HCT116 (cell line): ENCODE results near the gene ATP8A1. TPM values are rescaled to one million over a fixed set of nuclear protein-coding genes. Genes with fewer than 3 reads are reported as not detected.

Experiments
- ATAC-seq: fragments of 200-7000 bp; cut with Tn5 transposase; 2 replicates; pipeline ENCODE4 v1.9.1; 2020; ENCODE audit warnings: mild to moderate bottlenecking, moderate library complexity
- BruUV-seq: library from RNA; stranded (reverse); fragments of 400-500 nt; replicated peaks from 2 replicates; lab custom pipeline; 2021; lab: Mats Ljungman, UMichigan
- CTCF ChIA-PET: fragments of 300-600 bp; sonication (Branson Sonifier 250); formaldehyde crosslinking; loops from one replicate; lab custom pipeline; 2021; ENCODE audit warnings: antibody characterized with exemption; lab: Charles Lee
- POLR2A ChIA-PET: fragments of 300-600, 350-600 bp; sonication (Branson Sonifier 250); formaldehyde crosslinking; loops from one replicate; lab custom pipeline; 2021; ENCODE audit warnings: antibody characterized with exemption; lab: Charles Lee
- RAD21 ChIA-PET, 2 experiments: fragments of 300-600 bp; sonication (Branson Sonifier 250); formaldehyde crosslinking; loops; one replicate each; lab custom pipeline; 2023; ENCODE audit warnings: low total read pairs in 2 of 2; ENCODE audit not compliant: uncharacterized antibody in 2 of 2, unreplicated experiment in 2 of 2, low non-redundant PET in 1 of 2; lab: Charles Lee
- DNase-seq: peaks from one replicate; pipeline ENCODE4 v3.0.0-alpha.2; 2010; ENCODE audit warnings: low read depth, low spot score
- H2AFZ ChIP-seq: fragments of 200-600 bp; shearing (Covaris generic), sonication (generic); 2 replicates; pipeline ENCODE4 v1.6.1; 2017; ENCODE audit warnings: low read depth, mixed run types, mixed read lengths, antibody characterized with exemption, low read length; ENCODE audit not compliant: poor library complexity, severe bottlenecking
- H3K27ac ChIP-seq: 2 replicates; pipeline ENCODE4 v1.5.1; 2012; ENCODE audit warnings: low read depth, low read length
- H3K27me3 ChIP-seq: fragments of 200-600 bp; sonication (generic); 2 replicates; pipeline ENCODE4 v1.6.1; 2016; ENCODE audit warnings: mixed run types, low read length, mixed read lengths; ENCODE audit not compliant: insufficient read depth
- H3K36me3 ChIP-seq, 2 experiments: fragments of 200-500 bp in 1 of 2; fragments of 200-600 bp in 1 of 2; sonication (Bioruptor generic) in 1 of 2; sonication (generic) in 1 of 2; 2 replicates each; pipeline versions ENCODE4 v1.5.1 to v1.6.1; 2014 to 2016; ENCODE audit warnings: low read length in 2 of 2, inconsistent platforms in 1 of 2, mixed read lengths in 1 of 2, mixed run types in 1 of 2; ENCODE audit not compliant: insufficient read depth in 2 of 2, control insufficient read depth in 1 of 2
- H3K4me1 ChIP-seq, 2 experiments: fragments of 200-600 bp in 1 of 2; sonication (generic) in 1 of 2; 2 replicates each; pipeline versions ENCODE4 v1.5.1 to v1.6.1; 2012 to 2017; ENCODE audit warnings: low read length in 2 of 2, inconsistent platforms in 1 of 2, mild to moderate bottlenecking in 1 of 2, mixed read lengths in 1 of 2, mixed run types in 1 of 2, moderate library complexity in 1 of 2; ENCODE audit not compliant: insufficient read depth in 2 of 2, control insufficient read depth in 1 of 2
- H3K4me2 ChIP-seq: fragments of 200-600 bp; sonication (generic); 2 replicates; pipeline ENCODE4 v1.6.1; 2017; ENCODE audit warnings: mixed run types, low read length, mixed read lengths
- H3K4me3 ChIP-seq, 2 experiments: fragments of 200-600 bp in 1 of 2; sonication (generic) in 1 of 2; replicated peaks in 1 of 2; 2 replicates each; pipeline ENCODE4 v1.5.1; 2011 to 2016; ENCODE audit warnings: low read length in 2 of 2, control low read depth in 1 of 2, low read depth in 1 of 2, mild to moderate bottlenecking in 1 of 2, mixed read lengths in 1 of 2, mixed run types in 1 of 2
- H3K79me2 ChIP-seq: fragments of 200-600 bp; sonication (generic); 2 replicates; pipeline ENCODE4 v1.6.1; 2017; ENCODE audit warnings: mild to moderate bottlenecking, mixed run types, low read length, moderate library complexity, mixed read lengths; ENCODE audit not compliant: insufficient read depth
- H3K9ac ChIP-seq: fragments of 200-600 bp; sonication (generic); 2 replicates; pipeline ENCODE4 v1.6.1; 2016; ENCODE audit warnings: low read length, mixed read lengths
- H3K9me2 ChIP-seq: fragments of 200-600 bp; sonication (generic), shearing (Covaris generic); 2 replicates; pipeline ENCODE4 v1.6.1; 2017; ENCODE audit warnings: mixed run types, mild to moderate bottlenecking, moderate library complexity; ENCODE audit not compliant: insufficient read depth
- H3K9me3 ChIP-seq, 2 experiments: fragments of 200-500 bp in 1 of 2; fragments of 200-600 bp in 1 of 2; sonication (Bioruptor generic) in 1 of 2; sonication (generic) in 1 of 2; 2 replicates each; pipeline ENCODE4 v1.6.1; 2014 to 2017; ENCODE audit warnings: low read length in 2 of 2, mixed read lengths in 2 of 2, inconsistent platforms in 1 of 2, low read depth in 1 of 2, mild to moderate bottlenecking in 1 of 2, mixed run types in 1 of 2, moderate library complexity in 1 of 2; ENCODE audit not compliant: control insufficient read depth in 1 of 2, insufficient read depth in 1 of 2
- H4K20me1 ChIP-seq: fragments of 200-600 bp; sonication (generic), shearing (Covaris generic); 2 replicates; pipeline ENCODE4 v1.6.1; 2017; ENCODE audit warnings: mixed run types, mild to moderate bottlenecking, moderate library complexity; ENCODE audit not compliant: insufficient read depth
- CEBPB ChIP-seq: IDR thresholded peaks from 2 replicates; pipeline ENCODE4 v1.6.1; 2012; ENCODE audit warnings: low read depth
- TCF7L2 ChIP-seq: IDR thresholded peaks from 2 replicates; pipeline ENCODE4 v1.7.0; 2011; ENCODE audit warnings: borderline replicate concordance, inconsistent platforms; ENCODE audit not compliant: insufficient read depth, insufficient read length; ENCODE audit errors: extremely low read depth
- ZBTB33 ChIP-seq: IDR thresholded peaks from 2 replicates; pipeline ENCODE4 v1.6.1; 2011; ENCODE audit warnings: mild to moderate bottlenecking, low read length, moderate library complexity; ENCODE audit not compliant: insufficient replicate concordance; ENCODE audit errors: extremely low read depth
- ZFX ChIP-seq: fragments of 450-650 bp; IDR thresholded peaks from 2 replicates; pipeline ENCODE4 v1.6.1; 2017
- intact Hi-C: fragments of 100-400 bp; cut with micrococcal nuclease; formaldehyde crosslinking; loops from 2 replicates; pipeline ENCODE4 v1.10.0; 2022
- total RNA-seq: library from RNA; stranded (reverse); gene quantifications from one replicate; pipeline ENCODE4 v1.2.1, GENCODE V29; 2021; ENCODE audit not compliant: unreplicated experiment

ATP8A1 gene
- total RNA-seq, 1 experiment from 2014 or later, result 1.9 TPM

- no TSS peak for BruUV-seq
- DNase-seq (no peak), ATAC-seq (no peak)
- Histone ChIP-seq H3K9ac (no peak overlapping the region), H3K79me2 (no peaks in the 10 kb centered on the region), H3K27ac (no peak overlapping the region), H3K4me1 (no peaks in the 10 kb centered on the region), H3K4me3 (no peak overlapping the region), H2AFZ (no peak overlapping the region), H3K36me3 (no peaks in the 10 kb centered on the region), H4K20me1 (no peaks in the 10 kb centered on the region), H3K9me3 (no peaks in the 10 kb centered on the region), H3K4me2 (no peak overlapping the region), H3K9me2 (no peaks in the 10 kb centered on the region), H3K27me3 (no peaks in the 10 kb centered on the region)
- ChIA-PET RAD21 (no interaction called here), CTCF (no interaction called here), POLR2A (no interaction called here)
- TF ChIP-seq CEBPB, result no peak
- no peak for TF ChIP-seq ZBTB33
- no peak for TF ChIP-seq ZFX
- intact Hi-C loops, result no loop called here
Observed at GRCh38 chr4:42573249-42573648, 83.7 kb downstream of the ATP8A1 start.

- no peaks in the 10 kb centered on the region for H3K9me3 ChIP-seq
- intact Hi-C loops, result no loop called here
- CTCF ChIA-PET, result no interaction called here
- no peaks in the 10 kb centered on the region for H3K9me2 ChIP-seq
- no peaks in the 10 kb centered on the region for H3K4me1 ChIP-seq
- H3K9ac ChIP-seq, result no peak overlapping the region
- H3K4me2 ChIP-seq, result no peak overlapping the region
- ATAC-seq (no peak), DNase-seq (no peak)
- POLR2A ChIA-PET, result no interaction called here
- no peaks in the 10 kb centered on the region for H3K36me3 ChIP-seq
- RAD21 ChIA-PET, result no interaction called here
- no peak overlapping the region for H2AFZ ChIP-seq
- no peak overlapping the region for H3K27ac ChIP-seq
- H3K4me3 ChIP-seq, result no peak overlapping the region
- no TSS peak for BruUV-seq
- H3K79me2 ChIP-seq, result no peaks in the 10 kb centered on the region
- TF ChIP-seq TCF7L2, result no peak
- TF ChIP-seq, all 23 proteins: peak for 0
- no peaks in the 10 kb centered on the region for H4K20me1 ChIP-seq
- no peaks in the 10 kb centered on the region for H3K27me3 ChIP-seq
Observed at GRCh38 chr4:42570221-42570620, 86.7 kb downstream of the ATP8A1 start.
